ENCODE results near the gene WNT11. TPM values are rescaled to one million over a fixed set of nuclear protein-coding genes. Genes with fewer than 3 reads are reported as not detected.

WNT11 gene
- total RNA-seq, 4 donors from 2014 or later: 27.7 to 56.2 (median 34.0) TPM

- TF ChIP-seq CTCF (IDR thresholded peaks at IDR 0.05; ENCODE audit: low read depth): no peak
Measured at GRCh38 chr11:76139314-76139713, 67.0 kb downstream of the WNT11 start.

Other genes with a start within 250 kb of the WNT11 start
- gene THAP12, start 174.6 kb upstream of the WNT11 start, total RNA-seq: 10 to 100 TPM; 42.7 to 78.6 (median 45.5) TPM
- 1 to 10 TPM in 2 of 4 donors, under 1 TPM in 2; 0.49 to 1.7 (median 1.2) TPM for gene GVQW3, start 174.8 kb upstream of the WNT11 start, total RNA-seq
- gene EMSY, start 238.5 kb upstream of the WNT11 start, total RNA-seq: 10 to 100 TPM; 29.9 to 36.7 (median 35.3) TPM

Data from subcutaneous adipose tissue (tissue), 4 donors.